RKO (cell line): Measurements from ENCODE around the gene LRP2.
"Not testable (repeated sequence)": the region's sequence is repeated elsewhere in the genome, so short reads cannot be mapped to it uniquely, and the experiment has no call there.

Experiments
- DNase-seq: peaks from one replicate; pipeline ENCODE4 v3.0.0-alpha.2; 2016; ENCODE audit warnings: low spot score

Gene LRP2

GRCh38 chr2:169301596-169302335 is 60.6 kb downstream of the LRP2 start:
- no peak for DNase-seq

GRCh38 chr2:169300636-169301530 is 61.5 kb downstream of the LRP2 start:
- DNase-seq, result no peak

GRCh38 chr2:169298007-169298406 is 64.3 kb downstream of the LRP2 start:
- DNase-seq, result no peak

- no peak for DNase-seq
Measured at GRCh38 chr2:169294001-169294675, 68.2 kb downstream of the LRP2 start.

GRCh38 chr2:169291517-169291916 is 70.8 kb downstream of the LRP2 start:
- DNase-seq, result no peak

GRCh38 chr2:169290433-169290832 is 71.9 kb downstream of the LRP2 start:
- no peak for DNase-seq

GRCh38 chr2:169287666-169288065 is 74.7 kb downstream of the LRP2 start:
- DNase-seq, result no peak

GRCh38 chr2:169286624-169287231 is 75.6 kb downstream of the LRP2 start:
- no peak for DNase-seq

- no peak for DNase-seq
Measured at GRCh38 chr2:169285531-169286235, 76.7 kb downstream of the LRP2 start.

- no peak for DNase-seq
Measured at GRCh38 chr2:169280502-169280901, 81.8 kb downstream of the LRP2 start.

- DNase-seq, result peak; percentile 45
Measured at GRCh38 chr2:169275696-169276444, 86.5 kb downstream of the LRP2 start.

- no peak for DNase-seq
Measured at GRCh38 chr2:169272010-169272409, 90.3 kb downstream of the LRP2 start.

GRCh38 chr2:169270574-169270973 is 91.8 kb downstream of the LRP2 start:
- not testable (repeated sequence) for DNase-seq

- no peak for DNase-seq
Measured at GRCh38 chr2:169265591-169265990, 96.7 kb downstream of the LRP2 start.

- DNase-seq, result peak; percentile 1
Measured at GRCh38 chr2:169260846-169261642, 101.3 kb downstream of the LRP2 start.

- DNase-seq, result peak; percentile 3
Measured at GRCh38 chr2:169260246-169260645, 102.1 kb downstream of the LRP2 start.

GRCh38 chr2:169259402-169259801 is 102.9 kb downstream of the LRP2 start:
- no peak for DNase-seq

- DNase-seq, result no peak
Measured at GRCh38 chr2:169258045-169258601, 104.2 kb downstream of the LRP2 start.

GRCh38 chr2:169254774-169255173 is 107.6 kb downstream of the LRP2 start:
- no peak for DNase-seq

GRCh38 chr2:169247211-169247610 is 115.1 kb downstream of the LRP2 start:
- DNase-seq, result no peak
